22Rv1 (cell line): Measurements from ENCODE around the gene SBDS.
"Not testable (repeated sequence)": the region's sequence is repeated elsewhere in the genome, so short reads cannot be mapped to it uniquely, and the experiment has no call there.

Experiments used
- H3K27ac ChIP-seq: fragments of 450-650 bp; 2 replicates; pipeline ENCODE4 v1.5.1; 2017
- ZFX ChIP-seq: fragments of 450-650 bp; IDR thresholded peaks from 2 replicates; pipeline ENCODE4 v1.6.1; 2017; ENCODE audit warnings: antibody characterized with exemption, borderline replicate concordance
- TF ChIP-seq, protein P1 (sequence below): fragments of 450-650 bp; IDR thresholded peaks from 2 replicates; pipeline ENCODE4 v1.5.1; 2017; ENCODE audit warnings: mild to moderate bottlenecking

The SBDS gene

GRCh38 chr7:66995050-66995776 lies at the start of gene SBDS:
Gene SBDS (minus strand): TSS chr7:66995586. CDS start chr7:66995417, 169 bp downstream.
- TF ChIP-seq, protein P1, sequence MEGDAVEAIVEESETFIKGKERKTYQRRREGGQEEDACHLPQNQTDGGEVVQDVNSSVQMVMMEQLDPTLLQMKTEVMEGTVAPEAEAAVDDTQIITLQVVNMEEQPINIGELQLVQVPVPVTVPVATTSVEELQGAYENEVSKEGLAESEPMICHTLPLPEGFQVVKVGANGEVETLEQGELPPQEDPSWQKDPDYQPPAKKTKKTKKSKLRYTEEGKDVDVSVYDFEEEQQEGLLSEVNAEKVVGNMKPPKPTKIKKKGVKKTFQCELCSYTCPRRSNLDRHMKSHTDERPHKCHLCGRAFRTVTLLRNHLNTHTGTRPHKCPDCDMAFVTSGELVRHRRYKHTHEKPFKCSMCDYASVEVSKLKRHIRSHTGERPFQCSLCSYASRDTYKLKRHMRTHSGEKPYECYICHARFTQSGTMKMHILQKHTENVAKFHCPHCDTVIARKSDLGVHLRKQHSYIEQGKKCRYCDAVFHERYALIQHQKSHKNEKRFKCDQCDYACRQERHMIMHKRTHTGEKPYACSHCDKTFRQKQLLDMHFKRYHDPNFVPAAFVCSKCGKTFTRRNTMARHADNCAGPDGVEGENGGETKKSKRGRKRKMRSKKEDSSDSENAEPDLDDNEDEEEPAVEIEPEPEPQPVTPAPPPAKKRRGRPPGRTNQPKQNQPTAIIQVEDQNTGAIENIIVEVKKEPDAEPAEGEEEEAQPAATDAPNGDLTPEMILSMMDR: peak; percentile 61
- H3K27ac ChIP-seq: peak within 1 kb of the TSS; percentile 90

GRCh38 chr7:67043559-67043930 lies 48.2 kb upstream of the SBDS start:
- H3K27ac ChIP-seq: peak overlapping the region; percentile 47

- peak overlapping the region; percentile 47 for H3K27ac ChIP-seq
Measured at GRCh38 chr7:67042781-67043558, 47.6 kb upstream of the SBDS start.

DNA sequence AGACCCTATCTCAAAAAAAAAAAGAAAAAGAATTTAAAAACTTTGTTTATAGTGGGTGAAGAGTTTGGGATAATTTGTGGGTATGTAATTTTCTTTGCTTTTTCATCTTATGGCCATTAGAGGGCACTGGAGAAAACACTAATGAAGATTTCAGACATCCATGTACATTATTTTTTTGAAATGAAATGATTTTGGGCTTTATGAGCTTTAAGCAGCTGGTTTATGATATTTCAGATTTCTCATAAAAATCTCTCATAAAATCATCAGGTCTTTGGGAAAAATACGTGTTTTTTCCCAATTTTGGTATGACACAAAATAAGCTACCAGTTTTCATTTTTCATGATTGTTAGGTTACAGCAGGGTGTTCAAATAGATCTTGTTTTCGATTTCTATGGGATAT lies 45.4 kb upstream of the SBDS start:
- not testable (repeated sequence) for H3K27ac ChIP-seq
- TF ChIP-seq, protein P1: peak; percentile 81

- H3K27ac ChIP-seq: not testable (repeated sequence)
Measured at GRCh38 chr7:67036432-67037395, 41.3 kb upstream of the SBDS start.

- TF ChIP-seq ZFX: no peak
- TF ChIP-seq, protein P1: no peak
- H3K27ac ChIP-seq: no peak overlapping the region
Measured at GRCh38 chr7:67033251-67033650, 37.9 kb upstream of the SBDS start.

DNA sequence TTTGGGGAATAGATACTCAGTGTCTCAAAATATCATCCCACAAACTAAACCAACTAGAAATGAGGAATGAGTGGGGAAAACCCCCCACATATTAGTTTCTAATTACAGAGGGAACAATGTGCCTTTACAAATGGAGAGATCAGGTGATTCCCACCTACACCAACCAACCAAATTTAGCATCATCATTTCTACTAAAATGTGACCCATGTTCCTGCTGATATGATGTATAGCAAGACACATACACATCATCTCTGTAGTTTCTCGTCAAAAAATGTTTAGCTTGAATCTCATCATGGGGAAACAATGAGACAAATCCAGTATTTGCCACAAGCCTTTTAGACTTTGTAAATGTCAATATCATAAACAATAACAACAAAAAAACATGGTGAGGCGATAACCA lies 36.3 kb upstream of the SBDS start:
- not testable (repeated sequence) for H3K27ac ChIP-seq

DNA sequence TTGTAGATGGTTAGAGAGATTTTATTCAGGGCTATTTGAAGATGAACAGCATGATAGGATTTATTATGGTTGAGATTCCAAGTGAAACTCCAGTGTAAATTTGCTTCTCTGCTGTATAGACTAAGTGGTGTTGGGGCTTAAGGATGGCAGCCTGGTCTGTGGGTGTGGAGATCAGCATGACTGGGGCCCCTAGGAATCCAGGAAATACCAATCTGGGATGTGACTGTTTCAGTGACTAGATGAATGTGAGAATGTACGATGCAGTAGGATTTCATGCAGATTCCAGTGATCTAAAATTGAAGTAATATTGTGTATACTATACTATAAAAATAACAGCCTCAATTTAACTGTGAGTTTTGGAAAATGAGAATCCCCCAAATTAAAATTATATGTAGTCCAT lies 30.1 kb upstream of the SBDS start:
- H3K27ac ChIP-seq: not testable (repeated sequence)

GRCh38 chr7:67022511-67022910 lies 27.1 kb upstream of the SBDS start:
- TF ChIP-seq ZFX: no peak
- TF ChIP-seq, protein P1: no peak
- H3K27ac ChIP-seq: no peak overlapping the region
